GM12892 (cell line): ENCODE measurements around the gene SYNGR2.

ENCODE experiments used
- POLR2A ChIP-seq: IDR thresholded peaks from 2 replicates; pipeline ENCODE4 v1.6.1; 2011; ENCODE audit warnings: low read depth, low read length, control low read depth
- POLR2AphosphoS5 ChIP-seq: IDR thresholded peaks from 2 replicates; pipeline ENCODE4 v1.6.1; 2011; ENCODE audit warnings: low read depth, low read length, control low read depth

GRCh38 chr17:78163881-78164747 lies 4.3 kb upstream of the SYNGR2 start:
- TF ChIP-seq POLR2AphosphoS5 (no peak), POLR2A (no peak)
